Measurements from ENCODE around the gene PGP.
A peak's percentile ranks its signal among the peaks of the same experiment; 100 is the strongest.
"Not testable (repeated sequence)": the region's sequence is repeated elsewhere in the genome, so short reads cannot be mapped to it uniquely, and the experiment has no call there.

PGP gene

GRCh38 chr16:2213817-2214718 is 572 bp downstream of the PGP start:
- DNase-seq: no peak

GRCh38 chr16:2212362-2213324 is 2.0 kb downstream of the PGP start:
- DNase-seq: no peak

- no peak for DNase-seq
Measured at GRCh38 chr16:2211923-2212347, 2.7 kb downstream of the PGP start.

DNA sequence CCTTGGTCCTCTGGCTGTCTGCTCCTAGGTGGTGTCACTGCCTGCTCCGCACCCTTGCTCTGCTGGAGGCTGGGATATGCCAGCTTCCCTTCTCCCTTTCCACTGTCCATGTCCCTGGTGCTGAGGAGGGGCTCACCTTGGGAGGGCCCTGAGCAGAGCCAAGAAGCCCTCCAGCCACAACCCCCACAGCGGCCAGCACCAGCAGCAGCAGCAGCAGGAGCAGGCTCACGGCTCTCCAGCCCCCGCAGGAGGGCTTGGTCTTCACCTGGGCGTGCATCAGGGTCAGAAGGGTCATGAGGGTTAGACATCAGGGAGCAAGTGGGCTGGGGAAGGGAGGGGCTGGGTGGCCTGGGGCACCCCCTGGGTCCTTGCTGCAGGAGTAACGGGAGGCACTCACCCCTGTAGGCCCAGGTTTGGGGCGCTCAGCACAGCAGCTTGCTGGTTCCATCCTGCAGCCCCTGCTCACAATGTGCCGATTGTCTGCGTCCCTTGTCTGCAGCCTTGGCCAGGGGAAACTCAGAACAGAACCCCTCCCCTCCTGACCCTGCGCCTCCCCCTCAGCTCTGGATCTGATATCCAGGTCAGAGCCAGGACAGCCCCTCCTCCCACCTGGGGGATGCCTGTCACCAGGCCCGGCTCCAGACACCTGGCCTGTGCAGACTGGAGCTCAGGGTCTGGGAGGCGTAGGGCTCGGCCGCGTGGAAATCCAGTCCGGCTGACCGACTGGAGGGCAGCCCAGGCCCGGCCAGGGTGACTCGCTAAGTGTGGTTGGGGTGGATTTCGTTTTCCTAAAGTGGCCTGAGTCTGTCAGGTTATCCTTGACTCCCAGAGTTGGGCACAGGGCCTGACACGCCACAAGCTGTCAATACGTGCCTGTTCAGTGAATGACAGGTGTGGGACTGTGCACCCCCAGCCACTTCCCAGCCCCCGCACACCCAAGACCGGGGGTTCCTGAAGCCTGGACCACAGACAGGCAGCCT is 4.0 kb downstream of the PGP start, which contains the start of gene BRICD5:
Gene BRICD5 (minus strand): TSS at position 478 of the 980 bp plus-strand sequence. CDS start 30 bp downstream, at position 448.
- DNase-seq: no peak

- DNase-seq: no peak
Measured at GRCh38 chr16:2210009-2210332, 4.7 kb downstream of the PGP start.

DNA sequence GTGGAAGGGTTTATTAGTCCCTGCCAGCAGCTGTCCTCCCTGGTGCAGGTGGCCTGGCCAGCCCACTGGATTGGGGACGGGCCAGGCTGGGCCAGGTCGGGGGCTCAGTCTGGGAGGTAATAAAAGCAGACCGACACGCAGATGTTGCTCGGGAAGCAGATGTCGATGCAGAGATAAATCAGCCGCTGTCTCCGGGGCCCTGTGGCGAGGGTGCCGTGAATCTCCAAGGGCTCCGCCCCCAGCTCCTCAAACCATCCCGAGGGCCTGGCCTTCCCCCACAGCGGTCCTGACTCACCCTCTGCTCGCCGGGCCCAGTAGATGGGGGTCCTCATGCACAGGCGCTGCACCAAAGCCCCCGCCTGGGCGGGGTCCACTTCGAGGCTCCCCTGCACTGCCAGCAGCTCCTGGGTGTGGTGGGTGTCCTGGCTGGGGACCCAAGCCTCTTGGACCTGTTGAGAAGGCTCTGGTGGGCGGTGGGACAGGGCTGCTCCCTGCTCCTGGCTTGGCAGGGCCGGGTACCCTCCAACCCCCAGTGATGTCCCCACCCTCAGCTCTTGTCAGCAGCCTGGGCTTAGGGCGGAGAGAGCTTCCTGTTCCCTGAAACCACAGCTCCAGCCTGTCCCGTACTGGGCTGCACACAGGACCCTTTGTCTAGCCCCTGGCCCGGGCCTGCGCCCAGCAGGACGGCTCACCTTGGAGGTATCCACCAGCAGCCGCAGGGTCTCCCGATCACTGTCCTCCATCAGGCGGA is 5.2 kb downstream of the PGP start:
- no peak for DNase-seq

- DNase-seq: no peak
Measured at GRCh38 chr16:2208772-2209171, 5.9 kb downstream of the PGP start.

DNA sequence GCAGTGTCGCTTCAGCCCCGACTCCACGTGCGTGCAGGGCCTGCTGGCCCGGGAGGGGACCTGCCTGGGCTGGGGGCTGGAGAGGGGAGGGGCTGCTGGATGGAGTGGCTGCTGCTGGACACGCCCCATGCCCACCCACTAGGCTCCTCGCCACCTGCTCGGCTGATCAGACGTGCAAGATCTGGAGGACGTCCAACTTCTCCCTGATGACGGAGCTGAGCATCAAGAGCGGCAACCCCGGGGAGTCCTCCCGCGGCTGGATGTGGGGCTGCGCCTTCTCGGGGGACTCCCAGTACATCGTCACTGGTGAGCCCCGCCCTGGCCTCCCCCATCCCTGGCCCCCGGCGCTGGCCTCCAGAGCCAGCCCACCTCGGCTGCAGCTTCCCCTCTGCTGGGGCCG is 6.3 kb downstream of the PGP start:
- no peak for DNase-seq

GRCh38 chr16:2207872-2208271 is 6.8 kb downstream of the PGP start:
- no peak for DNase-seq

GRCh38 chr16:2206780-2207433 is 7.7 kb downstream of the PGP start:
- no peak for DNase-seq

GRCh38 chr16:2206420-2206779 is 8.2 kb downstream of the PGP start:
- no peak for DNase-seq

DNA sequence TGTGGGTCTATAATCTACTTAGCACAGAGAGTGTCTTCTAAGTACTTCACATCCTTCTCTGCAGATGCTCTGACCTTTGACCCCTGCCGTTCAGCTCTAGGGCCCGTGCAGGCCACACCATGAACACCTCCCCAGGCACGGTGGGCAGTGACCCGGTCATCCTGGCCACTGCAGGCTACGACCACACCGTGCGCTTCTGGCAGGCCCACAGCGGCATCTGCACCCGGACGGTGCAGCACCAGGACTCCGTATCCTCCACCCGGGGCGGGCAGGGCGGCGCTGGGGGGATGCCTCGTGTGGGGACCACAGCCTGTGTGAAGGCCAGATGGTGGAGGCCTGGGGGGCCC is 8.7 kb downstream of the PGP start:
- no peak for DNase-seq

GRCh38 chr16:2205104-2205966 is 9.3 kb downstream of the PGP start, which contains the start of gene MLST8:
TSS of gene MLST8 (plus strand) at chr16:2205454. CDS start at chr16:2206086, 632 bp downstream.
- DNase-seq: peak; percentile 88

DNA sequence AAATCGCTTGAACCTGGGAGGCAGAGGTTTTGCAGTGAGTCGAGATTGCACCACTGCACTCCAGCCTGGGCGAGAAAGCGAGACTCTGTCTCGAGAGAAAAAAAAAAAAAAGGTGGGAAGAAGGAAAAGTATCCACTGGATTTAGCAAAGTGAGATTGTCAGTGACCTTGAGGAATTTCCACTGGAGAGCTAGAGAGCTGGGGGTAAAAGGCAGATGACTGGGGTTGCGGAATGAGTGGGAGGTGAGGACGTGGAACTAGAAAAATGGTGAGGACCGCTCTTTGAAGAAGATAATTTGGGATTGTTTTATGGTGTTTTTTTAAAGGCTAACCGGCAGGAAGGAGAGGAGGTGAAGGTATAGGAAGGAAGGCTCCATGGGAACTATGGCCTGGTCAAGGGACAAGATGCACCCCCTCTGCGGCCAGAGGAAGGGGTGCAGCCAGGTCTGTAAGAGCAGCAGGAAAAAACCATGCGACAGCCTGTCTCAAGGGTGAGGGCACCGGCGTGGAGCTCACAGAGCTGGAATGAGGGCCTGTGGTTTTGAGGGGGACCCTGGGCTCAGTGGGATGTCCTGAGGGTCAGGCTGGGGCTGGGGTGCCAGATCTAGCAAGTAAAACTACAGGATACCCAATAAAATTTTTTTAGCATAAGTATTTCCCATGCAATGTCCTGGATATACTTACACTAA is 10.1 kb downstream of the PGP start:
- no peak for DNase-seq

GRCh38 chr16:2203119-2203688 is 11.4 kb downstream of the PGP start:
- DNase-seq: not testable (repeated sequence)

DNA sequence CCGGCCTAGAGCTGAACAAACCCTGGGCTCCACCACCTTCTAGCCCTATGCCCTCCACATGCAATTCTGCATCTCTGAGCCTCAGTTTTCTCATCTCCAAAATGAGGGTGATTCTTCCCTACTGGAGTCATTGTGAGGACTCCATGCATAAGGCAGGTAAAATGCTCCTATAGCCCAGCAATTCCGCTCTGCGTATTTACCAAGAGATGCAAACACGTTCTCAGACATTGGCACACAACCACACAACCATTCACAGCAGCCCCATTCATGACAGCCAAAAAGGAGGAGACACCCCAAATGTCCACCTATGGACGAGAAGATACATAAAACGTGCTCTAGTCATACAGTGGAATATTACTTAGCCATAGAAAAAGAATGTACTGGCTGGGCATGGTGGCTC is 14.3 kb downstream of the PGP start:
- DNase-seq: no peak

DNA sequence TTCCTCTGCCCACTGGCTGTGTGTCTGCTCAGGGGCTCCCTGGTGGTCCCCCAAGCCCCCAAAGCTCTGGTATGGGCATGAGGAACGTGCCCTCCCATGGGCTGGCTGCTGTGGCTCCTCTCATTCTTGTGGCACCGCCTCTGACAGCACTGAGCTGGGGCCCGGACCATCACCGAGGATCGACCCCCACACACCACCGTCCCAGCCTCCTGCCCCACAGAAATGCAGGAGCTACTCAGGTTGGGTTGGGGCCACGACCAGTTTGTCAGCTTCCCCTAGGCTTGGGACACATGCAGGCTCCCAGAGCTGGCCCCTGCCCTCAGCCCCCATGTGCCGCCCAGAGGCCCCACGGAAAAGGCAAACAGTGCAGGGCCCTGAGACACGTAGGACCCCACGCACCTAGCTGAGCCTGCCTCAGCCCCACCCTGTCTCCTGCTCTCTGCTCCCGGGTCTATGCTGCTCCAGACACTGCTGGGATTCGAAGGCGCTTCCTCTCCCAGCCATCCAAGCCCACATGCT is 15.0 kb downstream of the PGP start:
- DNase-seq: no peak

GRCh38 chr16:2199095-2199494 is 15.5 kb downstream of the PGP start:
- no peak for DNase-seq

- no peak for DNase-seq
Measured at GRCh38 chr16:2198283-2198682, 16.4 kb downstream of the PGP start.
